Measurements from ENCODE around the gene CALB2.
A peak's percentile ranks its signal among the peaks of the same experiment; 100 is the strongest.

Gene CALB2

DNA sequence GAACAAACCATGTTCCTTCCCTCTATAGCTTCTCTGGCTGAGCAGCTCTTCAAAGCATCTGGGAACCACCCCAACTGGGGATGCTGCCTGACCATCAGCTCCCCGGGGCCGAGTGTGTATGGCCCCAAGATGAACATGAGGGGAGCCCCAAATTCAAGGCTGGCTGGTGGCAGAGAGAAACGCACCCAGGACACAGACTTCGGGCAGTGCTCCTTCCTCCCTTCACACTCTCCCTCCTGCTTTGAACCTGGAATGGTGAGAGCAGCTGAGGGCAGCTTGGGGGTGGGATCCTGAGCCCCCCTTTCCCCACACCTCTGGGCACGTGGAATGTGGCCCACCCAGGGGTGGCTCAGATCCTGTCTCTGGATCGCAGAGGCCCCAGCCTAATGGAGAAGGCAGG is 66.1 kb downstream of the CALB2 start:
- no peak for FAIRE-seq
- no peak for DNase-seq (ENCODE audit: insufficient read length, low spot score)

- no peak for DNase-seq (ENCODE audit: insufficient read length, low spot score)
- FAIRE-seq: no peak
Observed at GRCh38 chr16:71425746-71426068, 67.2 kb downstream of the CALB2 start.

- FAIRE-seq (peak; percentile 95), DNase-seq (ENCODE audit: insufficient read length, low spot score) (no peak)
Observed at GRCh38 chr16:71426069-71426879, 67.8 kb downstream of the CALB2 start.

GRCh38 chr16:71426880-71427615 is 68.5 kb downstream of the CALB2 start:
- FAIRE-seq: peak; percentile 52
- DNase-seq (ENCODE audit: insufficient read length, low spot score): no peak

DNA sequence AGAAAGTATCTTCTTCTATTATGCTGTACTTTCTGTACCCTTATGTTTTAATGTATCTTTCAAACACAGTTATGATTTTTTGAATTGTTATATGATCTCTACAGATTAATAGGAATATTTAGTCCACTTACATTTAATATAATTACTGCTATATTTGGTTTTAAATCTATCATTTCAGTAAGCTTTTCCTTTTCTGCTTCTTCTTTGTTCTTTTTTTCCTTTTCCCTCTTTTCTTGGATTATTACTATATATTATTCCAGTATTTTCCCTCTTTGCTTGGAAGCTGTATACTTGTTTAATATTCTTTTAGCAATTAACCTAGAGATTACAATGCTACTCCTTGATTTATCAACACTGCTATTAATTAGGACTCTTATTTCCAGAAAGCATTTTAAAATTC is 69.9 kb downstream of the CALB2 start:
- FAIRE-seq: no peak
- DNase-seq (ENCODE audit: insufficient read length, low spot score): no peak

GRCh38 chr16:71428883-71429282 is 70.4 kb downstream of the CALB2 start:
- peak; percentile 80 for DNase-seq (ENCODE audit: insufficient read length, low spot score)
- FAIRE-seq: peak; percentile 91

DNA sequence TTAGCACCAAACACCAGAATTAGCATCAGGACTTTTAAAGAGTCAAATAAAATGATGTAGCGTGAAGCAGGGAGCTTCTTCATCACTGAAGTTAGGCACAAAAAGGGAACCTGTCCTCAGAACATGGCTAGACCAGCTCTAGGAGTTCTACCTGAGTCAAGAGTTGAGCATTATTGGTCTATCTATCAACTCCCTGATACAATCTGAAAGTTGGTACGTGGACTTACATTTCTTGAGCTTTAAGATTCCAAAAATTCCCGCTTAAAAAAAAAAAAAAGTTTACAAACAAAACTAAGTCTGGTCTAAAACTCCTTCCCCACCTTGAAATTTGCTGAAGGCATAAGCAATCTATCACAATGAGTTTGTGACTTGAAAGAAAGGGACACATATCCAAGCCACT is 71.1 kb downstream of the CALB2 start:
- DNase-seq (ENCODE audit: insufficient read length, low spot score) (no peak), FAIRE-seq (no peak)

DNA sequence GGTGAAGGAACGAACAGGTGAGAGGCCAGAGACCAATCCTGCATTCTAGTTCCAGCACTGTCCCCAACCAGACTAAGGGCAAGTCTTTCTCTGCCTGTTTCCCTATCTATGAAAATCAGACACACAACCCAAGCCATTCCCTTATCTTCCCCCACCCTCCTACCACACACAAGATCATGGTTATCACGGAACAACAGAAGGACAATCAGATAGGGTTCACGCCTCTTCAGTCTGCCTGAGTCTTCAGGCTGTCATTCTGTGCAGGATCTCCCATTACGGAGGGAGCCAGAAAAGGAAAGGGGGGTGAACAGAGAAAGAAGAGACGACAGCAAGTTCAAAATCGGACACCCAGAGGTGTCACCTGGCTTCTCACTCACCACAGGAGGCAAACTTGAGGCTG is 72.2 kb downstream of the CALB2 start:
- DNase-seq (ENCODE audit: insufficient read length, low spot score) (no peak), FAIRE-seq (no peak)

- no peak for FAIRE-seq
- DNase-seq (ENCODE audit: insufficient read length, low spot score): no peak
Observed at GRCh38 chr16:71431176-71431575, 72.7 kb downstream of the CALB2 start.

DNA sequence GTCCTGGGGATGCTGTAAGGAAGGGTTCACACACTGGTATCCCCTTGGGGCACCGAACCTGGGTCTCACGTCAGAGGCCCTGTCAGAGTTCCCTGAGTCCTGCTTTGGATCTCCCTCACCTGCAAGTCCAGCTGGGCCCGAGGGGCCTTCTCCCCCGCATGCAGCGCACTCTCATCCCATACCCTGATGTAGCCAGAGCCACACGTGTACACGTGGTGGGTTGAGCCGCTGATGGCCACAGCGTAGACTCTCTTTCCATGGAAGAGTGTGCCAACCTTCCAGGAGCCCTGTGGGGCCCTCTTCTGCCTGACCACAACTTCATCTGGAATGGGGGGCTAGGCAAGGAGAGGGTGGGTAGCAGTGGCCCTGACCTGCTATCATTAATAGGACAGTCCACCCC is 73.5 kb downstream of the CALB2 start:
- no peak for FAIRE-seq
- no peak for DNase-seq (ENCODE audit: insufficient read length, low spot score)

DNA sequence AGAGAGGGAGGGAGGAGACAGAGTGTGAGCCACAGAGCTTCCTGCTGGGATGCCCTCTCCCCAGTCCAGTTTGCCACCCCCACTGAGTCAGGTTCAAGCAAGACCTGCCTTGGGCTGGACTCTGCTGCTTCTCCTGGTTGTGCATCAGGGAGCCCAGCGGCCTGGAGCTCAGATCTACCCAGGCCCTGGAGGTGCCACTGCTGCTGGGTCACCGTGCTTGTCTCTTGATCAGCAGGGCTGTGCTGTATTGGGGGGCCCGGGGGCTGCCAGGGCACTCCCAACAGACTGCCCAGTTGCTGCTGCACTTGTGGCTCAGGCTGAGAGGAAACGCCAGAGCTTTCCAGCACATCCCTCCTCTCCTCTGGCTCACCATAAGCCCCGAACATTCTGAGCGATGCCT is 74.4 kb downstream of the CALB2 start:
- no peak for DNase-seq (ENCODE audit: insufficient read length, low spot score)
- FAIRE-seq: no peak

DNA sequence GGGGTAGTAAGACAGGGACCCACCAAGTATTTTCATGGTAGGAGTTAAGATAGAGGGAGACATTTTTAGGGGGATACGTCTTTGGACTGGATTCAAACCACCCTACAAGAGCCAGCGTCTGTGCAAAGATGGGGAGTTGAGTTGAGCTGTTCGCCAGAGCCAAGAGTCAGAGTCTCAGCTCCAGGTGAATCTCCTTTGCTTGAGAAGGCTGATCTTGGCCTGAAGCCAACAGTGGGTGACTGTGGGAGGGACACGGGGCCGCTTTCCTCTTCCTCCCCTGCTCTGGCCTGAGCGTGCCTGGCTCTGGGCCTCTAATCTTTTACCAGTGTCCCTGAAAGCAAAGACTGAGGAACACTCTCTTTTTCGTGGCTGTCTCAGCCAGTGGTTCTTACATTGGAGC is 78.0 kb downstream of the CALB2 start:
- FAIRE-seq (peak; percentile 16), DNase-seq (ENCODE audit: insufficient read length, low spot score) (no peak)

GRCh38 chr16:71439523-71439922 is 81.0 kb downstream of the CALB2 start:
- DNase-seq (ENCODE audit: insufficient read length, low spot score) (no peak), FAIRE-seq (peak; percentile 51)
